Adipose tissue (tissue), 3 donors: ENCODE measurements around the gene IRAK2. TPM values are rescaled to one million over a fixed set of nuclear protein-coding genes. Genes with fewer than 3 reads are reported as not detected.
"Not testable (repeated sequence)": the region's sequence is repeated elsewhere in the genome, so short reads cannot be mapped to it uniquely, and the experiment has no call there.

Experiments
- H3K27ac ChIP-seq: one replicate; pipeline ENCODE4 v1.5.1; 2013; ENCODE audit warnings: low read depth, low read length
- whole genome bisulfite sequencing, 3 donors: extraction: QIAGEN DNeasy Blood & Tissue Kit; methylation state at CpG; one replicate each; pipeline ENCODE4 v1.1.7; 2013; 5-methylcytosine and 5-hydroxymethylcytosine counted together
- polyA plus RNA-seq, 3 donors: library from polyadenylated mRNA; stranded (reverse); fragments of 200-250 nt; gene quantifications; one replicate each; pipeline ENCODE4 v1.2.3, GENCODE V29; 2013
- donor health status: healthy with polysubstance abuse.
- donor health status: Bipolar disorder and iron deficiency.
- donor health status: healthy.

The IRAK2 gene
- polyA plus RNA-seq, 3 donors: 0.67 to 10.4 (median 2.6) TPM

DNA sequence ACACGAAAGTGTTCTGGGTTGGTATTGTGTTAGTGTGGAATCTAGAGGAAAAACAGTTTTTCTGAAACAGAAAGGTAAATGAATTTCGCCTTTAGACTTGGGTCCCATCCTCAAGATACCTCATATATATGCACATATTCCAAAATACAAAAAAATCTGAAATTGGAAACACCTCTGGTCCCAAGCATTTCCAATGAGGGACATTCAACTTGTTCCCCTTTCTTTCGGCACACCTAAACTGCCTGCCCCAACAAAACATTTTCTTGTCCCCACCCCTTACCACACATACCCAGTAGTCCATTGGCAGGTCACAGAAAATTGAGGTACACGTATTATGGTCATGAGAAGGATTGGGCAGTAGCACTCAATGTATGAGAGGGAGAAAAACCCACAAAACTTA lies 9.1 kb upstream of the IRAK2 start:
- WGBS, 3 donors: 93 to 96% (median 94%) methylated on average over 4 of the region's 4 CpGs

DNA sequence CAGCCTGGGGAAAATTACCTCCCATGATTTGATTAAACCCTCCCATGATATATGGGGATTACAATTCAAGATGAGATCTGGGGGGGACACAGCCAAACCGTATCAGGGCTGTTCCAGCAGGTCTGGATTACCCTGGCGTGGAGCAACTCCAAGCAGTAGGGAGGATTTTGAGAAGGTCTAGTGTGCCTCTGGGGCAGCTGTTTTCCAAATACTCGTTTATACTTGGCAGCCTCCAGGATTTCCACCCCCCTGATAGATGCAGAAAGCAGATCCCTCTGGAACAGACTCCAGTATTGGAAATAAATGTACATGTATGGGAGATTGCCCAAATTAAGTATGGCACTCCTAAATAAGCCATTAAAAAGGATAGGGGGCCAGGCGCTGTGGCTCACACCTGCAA lies 7.7 kb upstream of the IRAK2 start:
- 60 to 79% (median 69%) methylated on average over 4 of the region's 4 CpGs for WGBS, 3 donors
- H3K27ac ChIP-seq: no peak overlapping the region

More for the DNA sequence above, 9.1 kb upstream of the IRAK2 start:
- no peak overlapping the region for H3K27ac ChIP-seq

DNA sequence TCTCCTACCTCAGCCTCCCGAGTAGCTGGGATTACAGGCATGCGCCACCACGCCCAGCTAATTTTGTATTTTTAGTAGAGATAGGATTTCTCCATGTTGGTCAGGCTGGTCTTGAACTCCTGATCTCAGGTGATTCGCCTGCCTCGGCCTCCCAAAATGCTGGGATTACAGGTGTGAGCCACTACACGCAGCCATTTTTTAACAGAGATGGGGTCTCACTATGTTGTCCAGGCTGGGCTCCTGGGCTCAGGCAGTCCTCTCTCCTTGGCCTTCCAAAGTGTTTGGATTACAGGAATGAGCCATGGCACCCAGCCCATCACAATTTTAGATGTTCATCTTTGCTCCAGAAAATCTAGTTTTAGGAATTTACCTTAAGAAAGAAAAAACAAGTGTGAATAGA lies 6.2 kb upstream of the IRAK2 start:
- 97 to 98% (median 98%) methylated on average over 6 of the region's 6 CpGs for WGBS, 3 donors
- H3K27ac ChIP-seq: not testable (repeated sequence)

DNA sequence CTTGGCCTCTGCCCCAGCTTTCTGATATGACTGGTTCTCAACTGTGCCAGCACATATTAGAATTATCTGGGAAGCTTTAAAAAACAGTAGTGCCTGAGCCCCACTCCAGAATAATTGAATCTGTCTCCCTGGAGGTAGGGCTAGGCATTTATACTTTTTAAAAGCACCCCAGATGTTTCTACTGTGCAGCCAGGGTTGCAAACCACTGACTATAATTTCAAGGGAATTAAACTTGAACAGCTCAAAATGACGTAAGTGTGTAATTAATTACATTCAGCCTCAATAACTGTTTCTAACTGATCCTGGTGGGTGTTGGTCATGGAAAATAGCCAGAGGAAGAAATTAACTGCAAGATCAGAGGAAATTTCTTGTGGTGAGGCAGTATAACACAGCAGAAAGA lies 4.4 kb upstream of the IRAK2 start:
- 35 to 48% (median 41%) methylated on average over 1 of the region's 1 CpG for WGBS, 3 donors
- no peak overlapping the region for H3K27ac ChIP-seq

DNA sequence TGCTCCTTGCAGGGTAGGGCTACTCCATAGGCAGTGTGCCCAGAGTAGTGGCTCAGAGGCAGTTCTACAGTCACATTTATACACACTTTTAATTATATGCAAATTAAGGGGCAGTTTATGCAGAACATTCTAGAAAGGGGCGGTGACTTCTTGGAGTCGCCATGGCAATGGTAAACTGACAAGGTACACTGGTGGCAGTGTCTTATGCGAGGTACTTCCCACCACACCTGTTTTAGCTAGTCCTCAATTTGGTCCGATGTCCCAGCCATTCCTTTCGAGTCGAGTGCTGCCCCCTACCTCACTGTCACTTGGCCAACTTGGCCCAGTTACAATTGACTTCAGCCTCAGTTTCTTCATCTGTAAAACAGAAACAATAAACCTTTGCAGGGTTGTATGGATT lies 3.8 kb upstream of the IRAK2 start:
- 71 to 86% (median 75%) methylated on average over 6 of the region's 6 CpGs for WGBS, 3 donors
- H3K27ac ChIP-seq: no peak overlapping the region

DNA sequence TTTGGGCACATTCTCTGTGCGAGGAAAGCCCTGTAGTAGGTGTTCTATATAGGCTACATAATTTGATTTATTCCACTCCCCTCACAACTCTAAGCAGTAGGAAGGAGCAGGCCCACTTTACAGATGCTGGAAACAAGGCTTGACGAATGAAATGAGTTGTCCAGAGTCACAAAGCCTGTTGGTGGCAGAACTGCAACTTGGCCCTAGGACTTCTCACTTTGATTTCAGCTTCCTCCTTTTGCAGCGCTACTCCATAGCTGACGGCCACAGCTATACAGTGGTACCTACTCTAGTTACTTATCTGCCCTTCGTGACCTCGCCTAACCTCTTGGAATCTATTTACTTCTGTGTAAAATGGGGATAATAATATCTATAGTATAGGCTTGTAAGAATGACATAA lies 2.5 kb upstream of the IRAK2 start:
- no peak overlapping the region for H3K27ac ChIP-seq
- WGBS, 3 donors: 81 to 93% (median 81%) methylated on average over 6 of the region's 6 CpGs

DNA sequence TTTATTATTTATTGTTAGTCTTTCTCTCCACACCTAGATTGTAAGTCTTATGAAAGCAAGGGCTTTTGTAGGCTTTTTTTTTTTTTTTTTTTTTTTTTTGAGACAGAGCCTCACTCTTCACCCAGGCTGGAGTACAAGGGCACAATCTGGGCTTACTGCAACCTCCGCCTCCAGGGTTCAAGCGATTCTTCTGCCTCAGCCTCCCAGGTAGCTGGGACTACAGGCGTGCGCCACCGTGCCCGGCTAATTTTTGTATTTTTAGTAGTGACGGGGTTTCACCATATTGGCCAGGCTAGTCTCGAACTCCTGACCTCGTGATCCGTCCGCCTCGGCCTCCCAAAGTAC lies 546 bp upstream of the IRAK2 start:
- 67 to 75% (median 71%) methylated on average over 12 of the region's 12 CpGs for WGBS, 3 donors
- not testable (repeated sequence) for H3K27ac ChIP-seq

DNA sequence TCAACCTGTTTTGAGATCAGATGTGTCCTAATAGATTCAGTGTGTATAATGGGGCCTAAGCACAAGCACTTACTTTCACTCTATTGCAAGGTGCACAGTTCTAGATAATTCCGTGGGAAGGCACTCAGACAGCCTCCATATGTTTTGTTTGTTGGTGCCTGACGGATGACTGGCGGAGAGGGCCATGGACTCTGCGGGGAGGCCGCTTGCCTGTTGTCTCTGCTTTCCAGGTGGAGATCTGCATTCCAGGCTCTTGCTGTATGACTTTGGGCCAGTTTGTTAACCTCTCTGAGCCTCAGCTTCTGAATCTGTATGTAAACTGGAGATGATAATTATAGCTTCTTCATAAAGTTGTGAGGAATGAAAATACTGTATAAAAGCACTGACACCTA lies 1.5 kb downstream of the IRAK2 start:
- H3K27ac ChIP-seq: no peak overlapping the region
- 76 to 97% (median 96%) methylated on average over 5 of the region's 5 CpGs for WGBS, 3 donors

DNA sequence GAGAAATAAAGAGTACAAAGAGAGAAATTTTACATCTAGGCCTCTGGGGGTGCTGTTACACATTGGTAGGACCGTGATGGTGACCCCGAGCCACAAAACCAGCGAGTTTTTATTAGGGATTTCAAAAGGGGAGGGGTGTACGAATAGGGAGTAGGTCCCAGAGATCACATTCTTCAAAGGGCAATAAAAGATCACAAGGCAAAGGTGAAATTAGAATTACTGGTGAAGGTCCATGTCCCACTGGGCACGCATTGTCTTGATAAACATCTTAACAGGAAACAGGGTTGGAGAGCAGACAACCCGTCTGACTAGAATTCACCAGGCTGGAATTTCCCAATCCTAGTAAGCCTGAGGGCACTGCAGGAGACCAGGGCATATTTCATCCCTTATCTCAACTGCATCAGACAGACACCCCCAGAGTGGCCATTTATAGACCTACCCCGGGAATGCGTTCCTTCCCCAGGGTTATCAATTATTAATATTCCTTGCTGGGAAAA lies 4.3 kb downstream of the IRAK2 start:
- no peak overlapping the region for H3K27ac ChIP-seq
- 73 to 78% (median 78%) methylated on average over 8 of the region's 8 CpGs for WGBS, 3 donors

DNA sequence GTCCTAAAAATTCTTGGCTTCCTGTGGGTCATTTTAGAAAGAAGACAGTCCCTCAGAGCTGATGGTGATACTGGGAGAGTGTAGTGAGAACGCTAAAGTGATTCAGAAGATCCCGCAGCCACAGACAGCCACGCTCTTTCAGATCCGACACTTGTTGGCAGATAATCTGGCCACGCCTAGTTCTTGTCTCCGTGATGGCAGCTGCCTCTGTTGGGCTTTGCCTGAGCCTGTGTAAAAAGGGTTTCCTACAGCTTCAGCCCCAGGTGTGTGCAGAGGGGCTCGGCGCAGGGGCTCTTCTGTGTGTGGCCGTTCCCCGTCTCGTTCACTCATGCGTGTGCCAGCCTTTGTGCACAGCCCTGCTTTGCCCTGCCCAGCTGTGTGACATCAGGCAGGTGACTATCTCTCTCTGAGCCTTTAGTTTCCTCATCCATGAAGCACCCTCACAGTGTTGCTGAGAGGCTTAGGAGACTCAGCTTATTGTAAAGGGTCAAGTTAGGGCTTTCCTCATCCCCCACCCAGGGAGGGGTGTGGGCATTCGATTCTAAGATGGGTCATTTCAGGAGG lies 6.3 kb downstream of the IRAK2 start:
- 86 to 93% (median 88%) methylated on average over 13 of the region's 13 CpGs for WGBS, 3 donors
- no peak overlapping the region for H3K27ac ChIP-seq

DNA sequence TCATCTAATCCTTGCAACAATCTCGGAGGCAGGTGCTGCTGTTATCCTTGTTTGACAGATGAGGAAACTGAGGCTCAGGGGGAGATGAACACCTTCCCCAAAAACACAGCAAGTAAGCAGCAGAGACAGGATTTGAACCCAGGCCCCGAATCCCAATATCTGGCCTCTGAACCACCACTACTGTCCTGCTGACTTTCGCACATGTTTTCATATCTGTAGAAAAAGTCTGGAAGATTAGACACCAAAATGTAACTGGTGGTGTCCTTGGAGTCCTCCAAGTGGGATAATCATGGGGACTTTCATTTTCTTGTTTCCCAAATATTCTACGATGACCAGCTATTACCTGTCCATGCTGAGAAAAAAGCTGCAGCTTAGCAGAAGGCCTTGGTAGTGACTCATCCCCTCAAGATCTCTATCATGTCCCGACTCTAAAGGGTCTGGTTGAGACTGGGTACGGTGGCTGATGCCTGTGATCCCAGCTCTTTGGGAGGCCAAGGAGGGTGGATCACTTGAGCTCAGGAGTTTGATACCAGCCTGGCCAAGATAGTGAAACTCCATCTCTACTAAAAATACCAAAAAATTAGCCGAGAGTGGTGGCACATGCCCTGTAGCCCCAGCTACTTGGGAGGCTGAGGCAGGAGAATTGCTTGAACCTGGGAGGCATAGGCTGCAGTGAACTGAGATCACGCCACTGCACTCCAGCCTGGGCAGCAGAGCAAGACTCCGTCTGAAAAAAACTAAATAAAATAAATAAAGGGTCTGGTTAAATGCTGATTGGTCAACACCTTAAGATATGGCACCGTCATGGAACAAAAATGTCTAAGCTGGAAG lies 8.6 kb downstream of the IRAK2 start:
- 85 to 88% (median 85%) methylated on average over 10 of the region's 10 CpGs for WGBS, 3 donors
- no peak overlapping the region for H3K27ac ChIP-seq

DNA sequence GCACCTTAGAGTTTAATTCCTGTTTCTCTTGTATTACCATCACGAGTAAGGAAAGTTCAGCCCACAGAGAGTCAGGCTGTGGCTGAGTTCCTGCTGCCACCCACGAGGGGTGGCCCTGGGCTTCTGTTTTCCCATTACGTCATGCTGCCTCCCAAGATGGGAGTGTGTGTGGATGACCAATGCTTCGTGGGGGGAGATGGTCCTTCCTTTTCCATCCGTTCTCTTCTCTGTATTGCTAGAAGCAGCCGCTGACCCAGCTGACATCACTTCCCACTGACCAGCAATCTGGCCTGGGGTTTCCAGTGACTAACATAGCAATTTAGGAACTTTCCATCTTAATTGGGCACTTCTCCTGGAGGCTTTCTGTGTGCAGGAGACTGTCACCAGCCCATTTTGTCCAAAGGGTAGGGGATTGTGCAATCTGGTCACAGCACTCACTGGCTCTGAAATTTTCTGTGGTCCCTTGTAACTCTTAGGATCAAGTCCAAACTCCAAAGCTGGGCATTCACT lies 9.3 kb downstream of the IRAK2 start:
- no peak overlapping the region for H3K27ac ChIP-seq
- 12 to 53% (median 13%) methylated on average over 6 of the region's 6 CpGs for WGBS, 3 donors

DNA sequence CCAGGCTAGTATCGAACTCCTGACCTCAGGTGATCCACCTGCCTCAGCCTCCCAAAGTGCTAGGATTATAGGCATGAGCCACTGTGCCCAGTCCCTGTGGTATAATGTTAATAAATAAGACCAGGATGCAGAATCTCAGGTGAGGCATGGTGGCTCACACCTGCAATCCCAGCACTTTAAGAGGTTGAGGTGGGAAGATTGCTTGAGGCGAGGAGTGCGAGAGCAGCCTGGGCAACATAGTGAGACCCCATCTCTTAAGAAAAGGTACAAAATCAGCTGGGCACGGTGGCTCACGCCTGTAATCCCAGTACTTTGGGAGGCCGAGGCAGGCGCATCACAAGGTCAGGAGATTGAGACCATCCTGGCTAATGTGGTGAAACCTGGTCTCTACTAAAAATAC lies 10.6 kb downstream of the IRAK2 start:
- WGBS, 3 donors: 96 to 97% (median 97%) methylated on average over 7 of the region's 7 CpGs
- not testable (repeated sequence) for H3K27ac ChIP-seq

DNA sequence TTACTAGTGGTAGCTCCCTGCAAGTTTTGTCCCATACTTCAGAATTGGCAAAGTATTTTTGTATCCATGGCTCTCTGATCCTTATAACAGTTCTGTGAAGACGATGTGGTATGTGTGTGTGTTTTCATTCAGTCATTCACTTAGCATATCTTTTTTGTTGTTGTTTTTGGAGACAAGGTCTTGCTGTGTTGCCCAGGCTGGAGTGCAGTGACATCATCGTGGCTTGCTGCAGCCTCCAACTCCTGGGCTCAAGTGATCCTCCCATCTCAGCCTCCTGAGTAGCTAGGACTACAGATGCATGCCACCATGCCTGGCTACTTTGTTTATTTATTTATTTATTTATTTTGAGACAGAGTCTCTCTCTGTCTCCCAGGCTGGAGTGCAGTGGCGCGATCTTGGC lies 11.4 kb downstream of the IRAK2 start:
- not testable (repeated sequence) for H3K27ac ChIP-seq
- WGBS, 3 donors: 84 to 98% (median 94%) methylated on average over 4 of the region's 4 CpGs

DNA sequence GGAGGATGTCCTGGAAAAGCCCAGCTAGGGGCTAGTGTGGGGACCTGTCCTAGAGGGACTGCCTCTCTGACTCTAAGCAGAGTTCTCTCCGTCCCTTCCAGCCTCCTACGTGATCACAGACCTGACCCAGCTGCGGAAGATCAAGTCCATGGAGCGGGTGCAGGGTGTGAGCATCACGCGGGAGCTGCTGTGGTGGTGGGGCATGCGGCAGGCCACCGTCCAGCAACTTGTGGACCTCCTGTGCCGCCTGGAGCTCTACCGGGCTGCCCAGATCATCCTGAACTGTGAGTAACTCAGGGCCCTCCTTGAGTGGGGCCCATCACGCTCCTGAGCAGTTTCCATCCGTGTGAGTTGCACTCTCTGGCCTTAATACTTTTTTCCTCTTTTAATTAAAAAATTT lies 13.0 kb downstream of the IRAK2 start:
- WGBS, 3 donors: 85 to 91% (median 89%) methylated on average over 12 of the region's 12 CpGs
- no peak overlapping the region for H3K27ac ChIP-seq

DNA sequence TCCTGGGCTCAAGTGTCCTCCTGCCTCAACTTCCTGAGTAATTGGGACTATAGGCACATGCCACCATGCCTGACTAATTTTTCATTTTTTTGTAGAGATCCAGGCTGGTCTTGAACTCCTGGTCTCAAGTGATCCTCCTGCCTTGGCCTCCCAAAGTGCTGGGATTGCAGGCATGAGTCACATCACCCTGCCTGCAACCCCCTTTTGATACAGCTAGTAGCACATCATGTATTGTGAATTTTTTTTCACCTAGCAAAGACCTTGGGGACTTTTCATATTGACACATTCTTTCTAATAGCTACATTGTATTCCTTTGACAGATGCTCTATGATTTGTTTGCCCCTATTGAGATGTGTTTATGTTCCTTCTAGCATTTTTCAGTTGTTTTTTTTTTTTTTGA lies 14.2 kb downstream of the IRAK2 start:
- no peak overlapping the region for H3K27ac ChIP-seq

DNA sequence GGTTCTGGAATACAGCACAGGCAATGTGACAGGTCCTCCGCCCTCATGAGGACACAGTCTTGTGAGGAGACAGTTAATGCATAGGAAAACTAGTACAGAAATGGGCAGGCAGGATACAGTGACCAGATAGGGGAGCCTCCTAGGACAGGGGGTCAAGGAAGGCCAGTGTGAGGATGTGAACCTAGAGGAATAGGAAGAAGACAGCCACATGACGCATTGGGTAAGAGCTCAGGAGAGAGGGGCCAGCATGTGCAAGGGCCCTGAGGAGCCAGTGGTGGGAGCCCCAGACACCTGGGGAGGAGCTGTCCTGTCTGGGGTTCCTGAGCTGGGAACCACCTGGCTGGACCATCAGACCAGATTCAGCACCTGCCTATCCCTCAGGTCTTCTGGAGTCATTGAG lies 15.6 kb downstream of the IRAK2 start:
- 87 to 94% (median 93%) methylated on average over 2 of the region's 2 CpGs for WGBS, 3 donors
- H3K27ac ChIP-seq: no peak overlapping the region

DNA sequence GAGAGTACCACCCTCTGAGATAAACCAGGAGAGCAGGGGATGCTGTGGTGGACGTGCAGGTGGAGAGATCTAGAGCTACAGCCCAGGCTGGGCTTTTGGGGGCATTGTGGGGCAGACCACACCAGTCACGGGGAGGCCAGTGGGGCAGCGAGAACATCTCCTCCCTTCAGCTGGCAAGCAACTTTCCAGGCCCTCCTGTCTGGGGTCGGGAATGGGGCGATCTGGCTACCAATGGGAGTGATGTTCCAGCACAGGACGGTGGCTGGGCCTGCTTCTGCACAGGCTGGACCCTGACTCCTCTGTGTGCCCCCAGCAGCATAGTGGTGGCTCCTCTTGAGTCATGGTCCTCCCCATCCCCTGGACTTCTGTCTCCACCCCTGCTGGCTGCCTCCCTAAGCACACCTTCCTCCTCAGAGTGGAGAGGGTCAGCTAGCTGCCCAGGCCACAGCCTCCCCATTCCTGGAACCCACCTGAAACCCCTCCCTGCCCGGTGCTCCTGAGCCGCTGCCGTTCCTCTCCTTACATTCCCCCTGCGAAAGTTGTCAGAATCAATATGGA lies 16.1 kb downstream of the IRAK2 start:
- WGBS, 3 donors: 75 to 86% (median 84%) methylated on average over 10 of the region's 10 CpGs
- H3K27ac ChIP-seq: no peak overlapping the region

DNA sequence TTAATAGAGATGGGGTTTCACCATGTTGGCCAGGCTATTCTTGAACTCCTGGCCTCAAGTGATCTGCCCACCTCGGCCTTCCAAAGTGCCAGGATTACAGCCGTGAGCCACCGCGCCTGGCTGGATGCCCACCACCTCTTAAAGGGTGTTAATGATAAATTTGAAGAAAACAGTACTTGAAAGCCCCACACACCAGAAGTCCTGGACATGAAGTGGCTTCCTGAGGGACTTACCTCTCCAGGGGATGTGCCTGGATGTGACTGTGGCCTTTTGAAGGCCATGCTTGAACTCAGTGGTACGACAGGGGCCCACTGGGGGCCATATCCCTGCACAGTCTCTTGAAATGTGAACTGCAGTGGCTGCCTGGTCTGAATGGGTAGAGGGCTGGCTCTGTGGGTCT lies 18.2 kb downstream of the IRAK2 start:
- 85 to 88% (median 86%) methylated on average over 5 of the region's 5 CpGs for WGBS, 3 donors
- H3K27ac ChIP-seq: no peak overlapping the region

DNA sequence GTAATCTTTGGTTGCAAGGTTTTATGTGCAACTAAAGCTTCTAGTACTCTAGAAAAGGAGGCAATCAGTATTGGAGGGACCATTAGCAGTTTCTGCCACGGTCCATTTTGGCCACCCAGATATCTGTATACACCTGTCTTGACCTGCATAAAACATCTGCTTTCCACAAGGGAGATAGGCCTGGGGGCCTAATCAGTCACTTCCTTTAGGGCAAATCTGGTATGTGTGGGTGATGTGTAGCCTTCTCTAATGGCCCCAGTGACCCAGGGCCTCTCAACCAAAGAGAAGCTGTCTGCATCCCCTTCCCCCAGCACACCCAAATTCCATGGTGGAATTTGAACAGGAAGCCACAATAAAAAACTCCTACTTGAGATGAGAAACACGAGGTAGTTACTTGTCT lies 19.5 kb downstream of the IRAK2 start:
- no peak overlapping the region for H3K27ac ChIP-seq
- whole genome bisulfite sequencing, 3 donors: 75 to 83% (median 78%) methylated on average over 2 of the region's 2 CpGs
